A673 (cell line): ENCODE results near the gene KRT34. TPM values are rescaled to one million over a fixed set of nuclear protein-coding genes. Genes with fewer than 3 reads are reported as not detected.

Source experiments
- BruUV-seq: library from RNA; stranded (reverse); fragments of 400-500 nt; replicated peaks from 2 replicates; lab custom pipeline; 2021; lab: Mats Ljungman, UMichigan
- CTCF ChIA-PET: fragments of 300-600 bp; sonication (Branson Sonifier 250); formaldehyde crosslinking; loops from one replicate; lab custom pipeline; 2022; ENCODE audit warnings: antibody characterized with exemption; lab: Charles Lee
- POLR2A ChIA-PET: fragments of 300-600 bp; sonication (Branson Sonifier 250); formaldehyde crosslinking; loops from one replicate; lab custom pipeline; 2022; ENCODE audit warnings: antibody characterized with exemption; ENCODE audit not compliant: low non-redundant PET; lab: Charles Lee
- DNase-seq: peaks from one replicate; pipeline ENCODE4 v3.0.0-alpha.2; 2015; ENCODE audit warnings: low spot score
- H3K27ac ChIP-seq: fragments of 200-600 bp; sonication (generic); 2 replicates; pipeline ENCODE4 v1.5.1; 2016; ENCODE audit warnings: mixed run types, low read depth, mild to moderate bottlenecking, mixed read lengths, antibody characterized with exemption, low read length; ENCODE audit not compliant: poor library complexity, severe bottlenecking
- H3K27me3 ChIP-seq: fragments of 200-600 bp; sonication (generic); replicated peaks from 2 replicates; pipeline ENCODE4 v1.6.1; 2017; ENCODE audit warnings: mixed run types, low read depth, mild to moderate bottlenecking, mixed read lengths, antibody characterized with exemption, low read length; ENCODE audit not compliant: insufficient read depth, poor library complexity
- H3K36me3 ChIP-seq: fragments of 200-600 bp; sonication (generic); 2 replicates; pipeline ENCODE4 v1.6.1; 2016; ENCODE audit warnings: mixed run types, mild to moderate bottlenecking, mixed read lengths, antibody characterized with exemption, low read length; ENCODE audit not compliant: insufficient read depth, poor library complexity, severe bottlenecking
- H3K4me1 ChIP-seq: fragments of 200-600 bp; sonication (generic); 2 replicates; pipeline ENCODE4 v1.6.1; 2017; ENCODE audit warnings: mixed run types, mild to moderate bottlenecking, mixed read lengths, antibody characterized with exemption, low read length; ENCODE audit not compliant: insufficient read depth, poor library complexity, severe bottlenecking
- H3K4me3 ChIP-seq: fragments of 200-600 bp; sonication (generic); 2 replicates; pipeline ENCODE4 v1.5.1; 2016; ENCODE audit warnings: low read depth, mixed run types, mild to moderate bottlenecking, mixed read lengths, low read length; ENCODE audit not compliant: poor library complexity, severe bottlenecking
- H3K9me3 ChIP-seq: fragments of 200-600 bp; sonication (generic); 2 replicates; pipeline ENCODE4 v1.6.1; 2016; ENCODE audit warnings: mixed run types, low read depth, mild to moderate bottlenecking, mixed read lengths, antibody characterized with exemption, low read length; ENCODE audit not compliant: poor library complexity, severe bottlenecking
- CTCF ChIP-seq: fragments of 300-800, 200-600 bp; sonication (generic); conservative IDR thresholded peaks from 2 replicates; pipeline ENCODE4 v1.5.1; 2017; ENCODE audit warnings: low read depth, mild to moderate bottlenecking, antibody characterized with exemption, low read length, moderate library complexity, mixed read lengths
- EZH2 ChIP-seq: fragments of 200-600 bp; sonication (generic); IDR thresholded peaks from 2 replicates; pipeline ENCODE4 v1.6.1; 2017; ENCODE audit warnings: borderline replicate concordance, low read depth, mild to moderate bottlenecking, mixed read lengths, antibody characterized with exemption, low read length; ENCODE audit not compliant: poor library complexity, severe bottlenecking
- intact Hi-C: fragments of 100-400 bp; cut with micrococcal nuclease; formaldehyde crosslinking; loops from one replicate; pipeline ENCODE4 v1.10.0; 2022; ENCODE audit not compliant: unreplicated experiment
- total RNA-seq: library from RNA; stranded (reverse); gene quantifications from 2 replicates; pipeline ENCODE4 v1.2.3, GENCODE V29; 2021

The KRT34 gene
- total RNA-seq, 1 experiment from 2014 or later: not detected

GRCh38 chr17:41333836-41334235 lies 48.3 kb downstream of the KRT34 start:
- Histone ChIP-seq H3K27ac (no peak overlapping the region), H3K4me3 (no peak overlapping the region), H3K4me1 (no peaks in the 10 kb centered on the region), H3K9me3 (no peaks in the 10 kb centered on the region), H3K36me3 (no peaks in the 10 kb centered on the region), H3K27me3 (no peaks in the 10 kb centered on the region)
- ChIA-PET CTCF (no interaction called here), POLR2A (no interaction called here)
- intact Hi-C loops: no loop called here
- BruUV-seq: no TSS peak
- DNase-seq: no peak
- TF ChIP-seq CTCF: no peak

GRCh38 chr17:41333098-41333497 lies 49.0 kb downstream of the KRT34 start:
- POLR2A ChIA-PET: no interaction called here
- TF ChIP-seq EZH2: no peak

GRCh38 chr17:41332239-41332638 lies 49.9 kb downstream of the KRT34 start:
- H3K4me3 ChIP-seq: no peak overlapping the region
- ChIA-PET CTCF (no interaction called here), POLR2A (no interaction called here)
- no peaks in the 10 kb centered on the region for H3K9me3 ChIP-seq
- BruUV-seq: no TSS peak
- no peak for TF ChIP-seq EZH2
- no peak for TF ChIP-seq CTCF
- no peaks in the 10 kb centered on the region for H3K4me1 ChIP-seq
- intact Hi-C loops: no loop called here
- no peak for DNase-seq
- H3K27ac ChIP-seq: no peak overlapping the region
- H3K27me3 ChIP-seq: no peaks in the 10 kb centered on the region
- no peaks in the 10 kb centered on the region for H3K36me3 ChIP-seq

More at GRCh38 chr17:41333098-41333497, 49.0 kb downstream of the KRT34 start:
- BruUV-seq: no TSS peak
- H3K27ac ChIP-seq: no peak overlapping the region
- H3K9me3 ChIP-seq: no peaks in the 10 kb centered on the region
- intact Hi-C loops: no loop called here
- CTCF ChIA-PET: no interaction called here
- no peak overlapping the region for H3K4me3 ChIP-seq
- H3K27me3 ChIP-seq: no peaks in the 10 kb centered on the region
- H3K4me1 ChIP-seq: no peaks in the 10 kb centered on the region
- no peaks in the 10 kb centered on the region for H3K36me3 ChIP-seq
- DNase-seq: no peak

GRCh38 chr17:41331606-41332005 lies 50.5 kb downstream of the KRT34 start:
- H3K4me1 ChIP-seq: no peaks in the 10 kb centered on the region
- no peaks in the 10 kb centered on the region for H3K36me3 ChIP-seq
- H3K27me3 ChIP-seq: no peaks in the 10 kb centered on the region
- ChIA-PET CTCF (no interaction called here), POLR2A (no interaction called here)
- DNase-seq: no peak
- no peaks in the 10 kb centered on the region for H3K9me3 ChIP-seq
- H3K27ac ChIP-seq: no peak overlapping the region
- BruUV-seq: no TSS peak
- no peak overlapping the region for H3K4me3 ChIP-seq
- no peak for TF ChIP-seq EZH2
- TF ChIP-seq CTCF: no peak
- intact Hi-C loops: no loop called here
